Left lobe of liver (tissue), 2 donors: ENCODE results near the gene PMM2. TPM values are rescaled to one million over a fixed set of nuclear protein-coding genes. Genes with fewer than 3 reads are reported as not detected.

Experiments used
- ATAC-seq: fragments of 200-7000 bp; cut with Tn5 transposase; one replicate; pipeline ENCODE4 v1.9.1; 2020; ENCODE audit warnings: mild to moderate bottlenecking, moderate library complexity
- DNase-seq: peaks from one replicate; pipeline ENCODE4 v3.0.0-alpha.2; 2020; ENCODE audit warnings: low spot score
- total RNA-seq: library from RNA; stranded (reverse); gene quantifications from one replicate; pipeline ENCODE4 v1.2.1, GENCODE V29; 2021
- donor health status: DM: no; HTN: no; CAD: no; lungs with moderate emphysema.
- donor health status: DM: no; HTN: yes; CAD: no.

Gene PMM2
- total RNA-seq, 1 donor from 2014 or later = 22.9 TPM

DNA sequence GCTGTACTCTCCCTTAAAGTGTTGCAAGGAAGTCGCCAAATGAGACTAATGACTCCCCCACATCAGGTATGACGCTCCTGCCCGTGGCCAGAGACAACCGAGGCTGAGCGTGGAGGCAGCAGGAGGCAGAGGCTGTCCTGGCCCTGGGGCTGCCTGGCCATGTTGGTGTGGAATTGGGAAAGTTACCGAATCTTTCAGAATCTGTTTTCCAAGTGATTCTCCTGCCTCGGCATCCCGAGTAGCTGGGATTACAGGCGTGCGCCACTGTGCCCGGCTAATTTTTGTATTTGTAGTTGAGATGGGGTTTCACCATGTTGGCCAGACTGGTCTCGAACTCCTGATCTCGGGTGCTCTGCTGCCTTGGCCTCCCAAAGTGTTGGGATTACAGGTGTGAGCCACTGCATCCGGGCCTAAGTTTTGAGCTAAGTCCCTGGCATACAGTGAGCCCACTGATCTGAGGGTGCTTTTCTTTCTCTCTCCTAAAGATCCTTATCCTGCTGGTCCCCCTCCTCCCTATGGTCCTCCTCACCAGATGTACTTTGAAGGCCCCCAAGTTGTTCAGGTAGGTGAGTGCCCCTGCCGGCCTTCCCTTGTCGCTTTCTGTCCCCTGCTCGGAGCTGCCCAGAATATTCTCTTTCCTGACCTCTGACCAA, 85.2 kb downstream of the PMM2 start:
- no peak for DNase-seq
- no peak for ATAC-seq

- ATAC-seq (peak; percentile 61), DNase-seq (no peak)
These were observed 88.3 kb downstream of the PMM2 start for GRCh38 chr16:8885674-8886592.

GRCh38 chr16:8886593-8887430, 89.2 kb downstream of the PMM2 start:
- ATAC-seq = no peak
- no peak for DNase-seq

DNA sequence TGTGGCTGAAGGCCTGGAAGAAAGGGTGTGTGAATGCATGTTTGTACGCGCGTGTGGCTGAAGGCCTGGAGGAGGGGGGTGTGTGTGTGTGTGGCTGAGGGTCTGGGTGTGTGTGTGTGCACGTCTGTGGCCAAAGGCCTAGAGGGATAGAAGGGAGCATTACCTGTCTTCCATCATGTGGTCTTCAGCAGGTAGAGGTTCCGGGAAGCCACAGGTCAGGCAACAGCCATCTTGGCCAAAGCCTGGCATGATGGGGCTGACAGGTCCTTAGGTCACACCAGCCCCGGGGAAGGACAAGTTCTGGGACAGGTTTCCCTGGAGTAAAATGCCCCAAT, 89.8 kb downstream of the PMM2 start:
- DNase-seq = no peak
- ATAC-seq = no peak

- DNase-seq = peak; percentile 69
- ATAC-seq = peak; percentile 57
These were observed 90.4 kb downstream of the PMM2 start for GRCh38 chr16:8887952-8888560.

DNA sequence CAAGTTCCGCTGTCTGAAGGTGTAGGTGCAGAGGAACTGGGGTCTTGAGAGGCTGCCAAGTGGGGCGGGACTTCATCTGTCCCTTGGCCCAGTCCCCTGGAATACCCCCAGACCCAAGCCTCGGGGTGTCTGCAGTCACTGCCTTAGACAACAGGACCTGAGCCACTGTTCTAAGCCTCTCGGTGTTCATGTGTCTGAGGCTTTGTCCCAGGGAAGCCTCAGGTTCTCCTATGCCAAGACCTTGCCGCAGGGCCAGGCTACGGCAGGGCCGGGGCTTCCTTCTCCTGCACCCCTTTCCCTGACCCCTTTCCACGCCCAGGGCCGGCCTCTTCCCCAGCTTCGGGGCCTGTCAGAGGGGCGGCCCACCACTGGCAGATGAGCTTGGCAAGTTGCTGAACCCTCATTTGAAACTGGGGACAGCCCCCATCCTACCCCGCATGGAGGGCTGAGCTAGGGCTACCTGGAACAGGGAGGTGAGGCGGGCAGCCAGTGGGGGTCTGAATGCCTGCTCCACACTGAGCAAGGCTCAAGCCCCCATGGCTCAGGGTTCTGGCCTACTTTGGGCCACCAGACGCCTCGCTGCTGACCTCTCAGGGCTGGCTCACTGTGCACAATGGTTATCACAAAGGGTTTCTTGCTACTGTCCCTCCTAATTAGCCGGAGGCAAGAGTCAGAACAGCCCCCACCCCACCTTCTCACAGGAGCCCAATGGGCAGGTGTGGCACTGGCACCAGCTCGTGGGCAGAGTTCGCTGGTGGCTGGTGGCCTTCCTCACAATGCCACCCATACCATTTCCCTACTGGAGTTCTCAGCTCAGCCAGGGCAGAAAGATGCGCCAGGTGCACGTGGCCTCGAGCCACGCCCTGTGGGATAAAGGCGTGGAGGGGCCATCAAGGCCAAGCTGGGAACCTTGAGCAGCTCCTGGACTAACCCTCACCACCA, 91.6 kb downstream of the PMM2 start:
- no peak for ATAC-seq

GRCh38 chr16:8889893-8890548, 92.4 kb downstream of the PMM2 start:
- no peak for ATAC-seq
- DNase-seq = no peak

More for the DNA sequence above, 91.6 kb downstream of the PMM2 start:
- no peak for DNase-seq

DNA sequence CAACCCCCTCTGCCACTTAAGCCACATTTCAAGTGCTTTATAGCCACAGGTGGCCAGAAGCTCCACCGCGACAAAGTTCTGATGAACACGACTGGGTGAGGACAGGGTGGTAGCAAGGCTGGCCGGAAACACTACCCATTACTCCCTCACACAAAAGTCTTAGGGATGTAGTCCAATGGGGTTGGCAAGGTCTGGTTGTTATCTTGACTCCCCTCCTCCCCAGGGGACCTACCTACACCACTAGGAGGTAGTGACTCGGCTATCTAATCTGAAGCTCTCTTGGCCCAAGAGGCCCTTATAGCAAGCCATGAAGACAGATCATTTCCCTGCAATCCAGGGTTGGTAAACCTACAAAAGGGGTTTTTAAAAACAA, 92.9 kb downstream of the PMM2 start:
- no peak for DNase-seq
- no peak for ATAC-seq

DNA sequence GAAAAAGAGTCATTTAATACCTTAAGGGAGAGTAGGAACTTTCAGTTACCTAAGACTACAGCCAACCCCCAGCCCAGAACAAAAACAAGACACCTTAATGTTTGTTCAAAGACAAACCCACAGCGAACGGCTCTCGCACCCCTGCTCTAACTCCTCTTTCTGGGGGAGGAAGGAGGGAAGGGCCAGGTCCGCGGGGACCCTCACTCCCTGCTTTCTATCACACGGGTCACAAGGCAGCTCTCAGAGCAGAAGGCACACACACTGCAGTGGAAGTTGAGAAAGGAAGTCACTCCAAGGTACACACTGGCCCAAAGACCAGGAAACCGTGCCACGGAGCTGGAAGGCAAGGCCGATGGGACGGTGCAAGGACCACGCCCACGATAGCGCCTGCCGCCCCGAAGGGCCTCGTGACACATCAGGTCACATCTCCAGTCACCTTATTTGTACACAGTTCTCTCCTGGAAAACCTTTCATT, 94.5 kb downstream of the PMM2 start:
- ATAC-seq = no peak
- DNase-seq = no peak

DNA sequence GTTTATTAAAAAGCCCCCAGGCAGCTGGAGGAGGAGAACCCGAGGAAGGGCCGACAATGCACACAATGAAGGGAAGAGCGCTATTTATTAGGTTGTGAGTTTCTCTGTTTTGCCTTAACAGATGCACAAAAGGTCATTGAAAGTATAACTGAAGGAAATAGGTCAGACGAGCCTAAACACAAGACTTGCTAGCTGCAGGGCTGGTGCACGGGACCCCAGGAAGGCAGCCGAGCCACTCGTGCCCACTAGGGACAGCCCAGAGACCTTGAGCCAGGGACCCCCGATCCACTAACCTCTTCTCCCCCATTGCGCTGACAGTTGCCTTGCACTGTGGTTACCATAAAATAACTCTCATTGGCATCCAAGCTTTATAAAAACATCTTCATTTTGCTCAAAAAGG, 95.8 kb downstream of the PMM2 start:
- ATAC-seq = no peak
- DNase-seq = no peak

GRCh38 chr16:8893976-8894690, 96.5 kb downstream of the PMM2 start:
- DNase-seq = no peak

DNA sequence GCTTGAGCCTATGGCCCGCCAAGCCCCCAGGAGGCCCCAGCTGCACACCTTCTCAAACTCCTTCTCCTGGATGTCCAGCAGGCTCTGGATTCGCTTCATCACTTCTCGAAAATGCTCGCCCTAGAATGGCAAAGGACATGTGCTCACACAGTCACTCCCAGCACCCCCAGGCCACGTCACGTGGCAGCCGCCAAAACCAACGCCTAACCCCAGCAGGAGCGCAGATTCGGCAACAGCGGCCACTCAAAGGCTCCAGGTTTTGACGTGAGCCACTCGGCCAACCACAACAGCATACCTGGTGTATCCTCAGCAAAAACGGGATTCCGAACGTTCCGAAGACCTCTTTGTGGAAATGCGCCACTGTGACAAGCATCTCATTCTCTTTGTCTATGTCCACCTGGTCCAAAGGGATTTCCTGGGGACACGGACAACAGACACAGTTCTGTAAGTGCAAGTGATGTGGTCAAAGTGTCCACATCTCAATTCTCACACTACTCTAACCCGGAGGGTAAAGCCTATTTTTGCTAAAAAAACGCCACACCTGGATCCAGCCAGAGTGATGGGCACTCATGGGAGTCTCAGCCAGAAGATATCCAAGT, 97.2 kb downstream of the PMM2 start:
- DNase-seq = no peak

More at GRCh38 chr16:8893976-8894690, 96.5 kb downstream of the PMM2 start:
- ATAC-seq = no peak

GRCh38 chr16:8898660-8899318, 101.2 kb downstream of the PMM2 start:
- DNase-seq = no peak
- ATAC-seq = no peak

More for the DNA sequence above, 97.2 kb downstream of the PMM2 start:
- no peak for ATAC-seq
